ENCODE data around the gene LONP1.

LONP1 gene

GRCh38 chr19:5642204-5642603, 77.7 kb downstream of the LONP1 start:
- no peak for DNase-seq
- no peaks in the 10 kb centered on the region for H3K27me3 ChIP-seq
- no peak overlapping the region for H3K27ac ChIP-seq
- no peak for TF ChIP-seq CTCF (IDR thresholded peaks at IDR 0.05)
- H3K36me3 ChIP-seq: peaks cover 43 to 58% (median 51%) of the 10 kb centered on the region in 3 donors
- H3K4me1 ChIP-seq: peaks cover 0 to 17% (median 8%) of the 10 kb centered on the region in 4 donors
- no peak overlapping the region for H3K4me3 ChIP-seq
- no peaks in the 10 kb centered on the region for H3K9me3 ChIP-seq
- intact Hi-C loops (cut with DNase I; ENCODE audit: low total_unique reads): no loop called here

Data from tibial artery (tissue), 4 donors.